Ovary (tissue), 3 donors: ENCODE measurements around the gene PLEKHM3.

Source experiments
- EP300 ChIP-seq: sonication (generic); formaldehyde crosslinking; IDR thresholded peaks from one replicate; pipeline ENCODE4 v1.6.1; 2017; ENCODE audit warnings: antibody characterized with exemption
- POLR2A ChIP-seq: fragments of 450-650 bp; IDR thresholded peaks from one replicate; pipeline ENCODE4 v1.6.1; 2017; ENCODE audit warnings: antibody characterized with exemption, mild to moderate bottlenecking, moderate library complexity
- TF ChIP-seq, protein P1 (sequence below), 3 donors: fragments of 450-650 bp in 2 of 3; fragments of 200-600 bp in 1 of 3; IDR thresholded peaks; one replicate each; pipeline versions ENCODE4 v1.5.1 to v1.8.0; 2016 to 2022; ENCODE audit warnings: antibody characterized with exemption in 3 of 3, mild to moderate bottlenecking in 1 of 3
- donor health status: DM: no; HTN: no; CAD: no.

DNA sequence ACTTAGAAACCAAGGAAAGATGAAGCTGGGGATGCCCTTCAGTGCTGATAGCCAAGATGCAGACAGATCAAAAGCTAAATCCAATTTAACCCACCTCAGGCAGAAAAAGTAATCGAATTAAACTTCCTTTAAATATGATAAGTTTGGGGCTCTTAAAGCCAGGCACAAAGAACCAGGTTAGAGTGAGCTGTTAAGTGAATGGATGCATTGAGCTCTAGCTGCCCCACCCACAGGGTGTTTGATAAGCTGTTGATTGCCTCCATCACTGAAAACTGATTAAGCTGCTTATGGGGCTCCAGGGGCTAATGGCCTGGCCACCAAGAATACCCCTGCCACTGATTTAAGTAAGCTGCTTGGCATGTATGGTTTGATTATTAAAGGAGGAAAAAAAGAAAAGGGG is 119.8 kb downstream of the PLEKHM3 start:
- TF ChIP-seq, protein P1, sequence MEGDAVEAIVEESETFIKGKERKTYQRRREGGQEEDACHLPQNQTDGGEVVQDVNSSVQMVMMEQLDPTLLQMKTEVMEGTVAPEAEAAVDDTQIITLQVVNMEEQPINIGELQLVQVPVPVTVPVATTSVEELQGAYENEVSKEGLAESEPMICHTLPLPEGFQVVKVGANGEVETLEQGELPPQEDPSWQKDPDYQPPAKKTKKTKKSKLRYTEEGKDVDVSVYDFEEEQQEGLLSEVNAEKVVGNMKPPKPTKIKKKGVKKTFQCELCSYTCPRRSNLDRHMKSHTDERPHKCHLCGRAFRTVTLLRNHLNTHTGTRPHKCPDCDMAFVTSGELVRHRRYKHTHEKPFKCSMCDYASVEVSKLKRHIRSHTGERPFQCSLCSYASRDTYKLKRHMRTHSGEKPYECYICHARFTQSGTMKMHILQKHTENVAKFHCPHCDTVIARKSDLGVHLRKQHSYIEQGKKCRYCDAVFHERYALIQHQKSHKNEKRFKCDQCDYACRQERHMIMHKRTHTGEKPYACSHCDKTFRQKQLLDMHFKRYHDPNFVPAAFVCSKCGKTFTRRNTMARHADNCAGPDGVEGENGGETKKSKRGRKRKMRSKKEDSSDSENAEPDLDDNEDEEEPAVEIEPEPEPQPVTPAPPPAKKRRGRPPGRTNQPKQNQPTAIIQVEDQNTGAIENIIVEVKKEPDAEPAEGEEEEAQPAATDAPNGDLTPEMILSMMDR (IDR thresholded peaks at IDR 0.05) = no peak
- TF ChIP-seq POLR2A (no peak), EP300 (no peak)
